ENCODE measurements around the gene ITGA2.

The ITGA2 gene

DNA sequence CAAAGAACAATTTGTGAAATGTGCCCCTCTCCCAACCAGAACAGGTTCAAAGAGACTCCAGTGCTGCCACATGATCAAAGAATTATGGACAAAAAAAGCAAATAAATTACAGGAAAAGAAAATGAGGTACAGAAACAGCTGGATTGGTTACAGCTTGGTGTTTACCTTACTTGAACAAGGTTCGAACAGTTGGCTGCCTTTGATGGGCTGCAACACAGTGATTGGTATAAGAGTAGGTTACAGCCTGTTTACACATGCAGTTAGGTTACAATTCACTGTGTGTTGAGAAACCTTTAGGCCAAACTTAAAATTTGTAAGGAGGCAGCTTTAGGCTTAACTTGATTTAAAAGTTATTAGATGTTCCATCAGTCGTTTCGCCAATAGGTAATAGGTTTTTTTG lies 123.8 kb downstream of the ITGA2 start:
- in situ Hi-C loops (cut with HindIII; ENCODE audit: low sequenced_read_pairs) = no loop called here
- no peak overlapping the region for H3K4me3 ChIP-seq (ENCODE audit: low read depth, low read length)
- DNase-seq (ENCODE audit: low read depth, low spot score) = no peak
- TF ChIP-seq, protein P1, sequence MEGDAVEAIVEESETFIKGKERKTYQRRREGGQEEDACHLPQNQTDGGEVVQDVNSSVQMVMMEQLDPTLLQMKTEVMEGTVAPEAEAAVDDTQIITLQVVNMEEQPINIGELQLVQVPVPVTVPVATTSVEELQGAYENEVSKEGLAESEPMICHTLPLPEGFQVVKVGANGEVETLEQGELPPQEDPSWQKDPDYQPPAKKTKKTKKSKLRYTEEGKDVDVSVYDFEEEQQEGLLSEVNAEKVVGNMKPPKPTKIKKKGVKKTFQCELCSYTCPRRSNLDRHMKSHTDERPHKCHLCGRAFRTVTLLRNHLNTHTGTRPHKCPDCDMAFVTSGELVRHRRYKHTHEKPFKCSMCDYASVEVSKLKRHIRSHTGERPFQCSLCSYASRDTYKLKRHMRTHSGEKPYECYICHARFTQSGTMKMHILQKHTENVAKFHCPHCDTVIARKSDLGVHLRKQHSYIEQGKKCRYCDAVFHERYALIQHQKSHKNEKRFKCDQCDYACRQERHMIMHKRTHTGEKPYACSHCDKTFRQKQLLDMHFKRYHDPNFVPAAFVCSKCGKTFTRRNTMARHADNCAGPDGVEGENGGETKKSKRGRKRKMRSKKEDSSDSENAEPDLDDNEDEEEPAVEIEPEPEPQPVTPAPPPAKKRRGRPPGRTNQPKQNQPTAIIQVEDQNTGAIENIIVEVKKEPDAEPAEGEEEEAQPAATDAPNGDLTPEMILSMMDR (IDR thresholded peaks at IDR 0.05; ENCODE audit: low read depth, low read length) = no peak

- DNase-seq (ENCODE audit: low read depth, low spot score) = no peak
- in situ Hi-C loops (cut with HindIII; ENCODE audit: low sequenced_read_pairs) = no loop called here
- H3K4me3 ChIP-seq (ENCODE audit: low read depth, low read length) = no peak overlapping the region
- TF ChIP-seq, protein P1 (IDR thresholded peaks at IDR 0.05; ENCODE audit: low read depth, low read length) = no peak
These were observed 124.8 kb downstream of the ITGA2 start for GRCh38 chr5:53113947-53114346.

GRCh38 chr5:53114988-53115387 lies 125.8 kb downstream of the ITGA2 start:
- in situ Hi-C loops (cut with HindIII; ENCODE audit: low sequenced_read_pairs) = no loop called here
- H3K4me3 ChIP-seq (ENCODE audit: low read depth, low read length) = no peak overlapping the region
- TF ChIP-seq, protein P1 (IDR thresholded peaks at IDR 0.05; ENCODE audit: low read depth, low read length) = peak; percentile 42
- DNase-seq (ENCODE audit: low read depth, low spot score) = peak; percentile 36

DNA sequence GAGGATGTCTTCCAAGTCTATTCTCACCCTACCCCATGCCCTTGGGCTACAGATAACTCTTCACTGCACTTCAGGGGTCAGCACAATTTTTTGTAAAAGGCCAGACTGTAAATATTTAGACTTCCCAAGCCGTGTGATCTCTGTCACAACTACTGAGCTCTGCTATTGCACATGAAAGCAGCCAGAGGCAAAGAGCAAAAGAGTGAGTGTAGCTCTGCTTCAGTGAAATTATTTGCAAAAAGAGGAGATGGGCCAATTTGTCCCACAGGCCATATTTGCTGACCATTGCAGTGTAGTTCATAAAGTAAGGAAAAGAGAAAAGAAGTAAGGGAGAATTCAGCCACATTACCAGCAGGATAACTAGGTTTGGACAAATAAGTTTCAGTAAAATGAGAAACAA lies 127.4 kb downstream of the ITGA2 start:
- no peak for DNase-seq (ENCODE audit: low read depth, low spot score)
- no peak overlapping the region for H3K4me3 ChIP-seq (ENCODE audit: low read depth, low read length)
- TF ChIP-seq, protein P1 (IDR thresholded peaks at IDR 0.05; ENCODE audit: low read depth, low read length) = no peak
- in situ Hi-C loops (cut with HindIII; ENCODE audit: low sequenced_read_pairs) = no loop called here

DNA sequence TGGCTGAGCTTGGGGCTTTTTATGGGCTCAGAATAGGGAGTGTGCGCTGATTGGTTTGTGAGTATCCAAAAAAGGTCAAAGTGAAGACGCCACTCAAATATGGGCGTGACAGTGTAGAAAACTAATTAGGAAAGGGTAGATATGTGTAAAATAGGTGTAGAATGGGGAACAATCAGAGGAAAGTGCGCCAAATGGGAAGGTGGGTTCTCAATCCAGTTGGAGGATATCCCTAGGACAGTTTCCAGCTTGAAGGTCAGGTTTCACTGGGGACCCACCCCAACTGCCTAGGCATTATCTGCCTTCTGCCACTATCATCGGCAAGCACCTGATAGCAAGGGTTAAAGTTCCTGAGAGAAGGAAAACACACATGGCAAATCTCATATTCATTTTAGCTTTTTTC lies 129.7 kb downstream of the ITGA2 start:
- no peak for DNase-seq (ENCODE audit: low read depth, low spot score)
- TF ChIP-seq, protein P1 (IDR thresholded peaks at IDR 0.05; ENCODE audit: low read depth, low read length) = no peak
- in situ Hi-C loops (cut with HindIII; ENCODE audit: low sequenced_read_pairs) = no loop called here
- H3K4me3 ChIP-seq (ENCODE audit: low read depth, low read length) = no peak overlapping the region

DNA sequence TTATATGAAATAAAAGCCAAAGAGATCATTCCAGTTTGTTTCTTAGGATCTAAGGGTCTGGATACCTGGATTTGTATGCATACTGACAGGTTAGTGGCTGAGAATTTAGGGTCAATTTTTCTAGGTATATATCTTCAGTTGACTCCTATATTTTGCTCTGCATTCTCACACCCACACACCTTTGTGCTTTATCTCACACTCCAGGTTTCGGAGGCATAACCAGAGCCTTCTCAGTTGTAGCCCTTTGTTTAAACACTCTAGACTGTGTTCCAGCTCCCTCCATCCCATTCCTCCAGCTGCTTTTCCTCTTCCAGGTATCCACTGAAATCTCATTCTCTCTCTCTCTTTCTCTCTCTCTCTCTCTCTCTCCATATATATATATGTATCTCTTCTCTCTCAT lies 131.0 kb downstream of the ITGA2 start:
- in situ Hi-C loops (cut with HindIII; ENCODE audit: low sequenced_read_pairs) = no loop called here
- no peak overlapping the region for H3K4me3 ChIP-seq (ENCODE audit: low read depth, low read length)
- DNase-seq (ENCODE audit: low read depth, low spot score) = no peak
- TF ChIP-seq, protein P1 (IDR thresholded peaks at IDR 0.05; ENCODE audit: low read depth, low read length) = no peak

GRCh38 chr5:53123702-53124101 lies 134.6 kb downstream of the ITGA2 start:
- in situ Hi-C loops (cut with HindIII; ENCODE audit: low sequenced_read_pairs) = no loop called here

More at GRCh38 chr5:53123702-53124101, 134.6 kb downstream of the ITGA2 start:
- TF ChIP-seq, protein P1 (IDR thresholded peaks at IDR 0.05; ENCODE audit: low read depth, low read length) = no peak
- H3K4me3 ChIP-seq (ENCODE audit: low read depth, low read length) = no peak overlapping the region
- peak; percentile 47 for DNase-seq (ENCODE audit: low read depth, low spot score)
